ENCODE data around the gene SYCP2L.
"Not testable (repeated sequence)": the region's sequence is repeated elsewhere in the genome, so short reads cannot be mapped to it uniquely, and the experiment has no call there.

The SYCP2L gene

DNA sequence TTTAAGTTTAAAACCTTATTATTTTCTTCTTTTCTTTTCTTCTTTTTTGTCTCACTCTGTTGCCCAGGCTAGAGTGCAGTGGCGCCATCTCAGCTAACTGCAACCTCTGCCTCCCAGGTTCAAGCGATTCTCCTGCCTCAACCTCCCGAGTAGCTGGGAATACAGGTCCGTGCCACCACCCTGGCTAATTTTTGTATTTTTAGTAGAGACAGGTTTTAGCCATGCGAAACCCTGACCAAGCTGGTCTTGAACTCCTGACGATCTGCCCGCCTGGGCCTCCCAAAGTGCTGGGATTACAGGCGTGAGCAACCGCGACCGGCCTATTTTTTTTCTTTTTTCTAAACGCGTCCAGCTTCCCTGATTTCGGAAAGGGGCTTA, 4.6 kb upstream of the SYCP2L start:
- DNase-seq, result not testable (repeated sequence)

DNA sequence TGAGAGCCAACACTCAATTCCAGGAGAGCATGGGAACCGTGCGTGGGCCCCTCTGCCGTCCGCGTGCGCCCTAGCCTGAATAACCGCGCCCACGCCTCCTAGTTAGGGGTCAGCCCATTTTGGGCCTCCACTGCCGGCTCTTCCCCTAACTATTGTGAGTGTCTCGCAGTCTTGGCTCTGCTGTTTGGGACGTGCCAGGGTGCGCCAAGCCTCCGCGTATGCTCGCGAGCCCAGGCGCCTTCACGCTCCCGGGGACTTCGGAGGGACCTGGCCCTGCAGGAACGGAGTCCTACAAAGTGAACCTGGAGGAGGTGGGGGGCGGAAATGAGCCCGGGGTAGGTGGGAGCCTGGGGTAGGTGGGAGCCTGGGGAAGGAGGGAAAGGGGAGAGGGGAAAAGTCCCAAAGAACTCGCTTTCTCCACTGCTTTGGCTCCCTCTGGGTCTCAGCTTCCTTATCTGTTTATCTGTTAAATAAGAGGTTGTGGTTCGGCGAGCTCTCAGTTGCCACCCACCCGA, 4.1 kb upstream of the SYCP2L start:
- no peak for DNase-seq

DNA sequence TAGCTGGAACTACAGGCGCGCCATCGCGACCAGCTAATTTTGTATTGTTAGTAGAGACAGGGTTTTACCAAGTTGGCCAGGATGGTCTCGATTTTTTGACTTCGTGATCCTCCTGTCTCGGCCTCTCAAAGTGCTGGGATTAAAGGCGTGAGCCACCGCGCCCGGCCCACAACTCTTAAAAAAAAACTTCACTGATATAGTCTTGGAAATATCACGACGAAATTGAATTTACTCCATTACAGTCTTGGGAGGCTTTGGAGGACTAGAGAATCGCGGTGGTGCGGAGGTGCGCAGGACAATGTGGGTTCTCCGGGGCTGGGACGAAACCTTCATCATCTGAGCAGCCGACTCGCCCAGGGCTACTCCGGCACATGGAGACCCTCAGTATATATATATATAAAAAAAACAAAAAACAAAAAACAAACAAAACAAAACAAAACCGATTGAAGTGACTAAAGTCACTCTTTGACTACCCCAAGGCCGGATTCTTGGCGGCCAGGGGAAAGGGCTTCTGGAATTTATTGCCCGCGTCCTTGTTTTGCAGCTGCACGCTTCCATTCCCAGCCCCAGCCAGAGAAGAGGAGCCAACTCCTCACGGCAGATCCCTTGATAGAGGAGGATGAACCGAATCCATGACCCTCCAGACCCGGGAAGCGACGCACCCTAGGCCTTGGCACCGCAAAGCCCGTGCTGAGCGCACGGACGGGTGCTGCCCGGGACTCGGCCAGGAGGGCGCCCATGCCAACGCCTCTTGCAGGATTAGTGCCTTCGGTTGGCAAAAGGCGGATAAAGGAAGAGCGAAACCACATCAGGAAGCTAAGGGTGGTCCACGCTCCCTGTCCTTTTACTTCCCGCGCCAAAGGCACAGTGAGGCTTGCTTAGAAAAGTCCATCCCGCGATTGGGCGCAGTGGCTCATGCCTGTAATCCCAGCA, 3.3 kb upstream of the SYCP2L start:
- no peak for DNase-seq

DNA sequence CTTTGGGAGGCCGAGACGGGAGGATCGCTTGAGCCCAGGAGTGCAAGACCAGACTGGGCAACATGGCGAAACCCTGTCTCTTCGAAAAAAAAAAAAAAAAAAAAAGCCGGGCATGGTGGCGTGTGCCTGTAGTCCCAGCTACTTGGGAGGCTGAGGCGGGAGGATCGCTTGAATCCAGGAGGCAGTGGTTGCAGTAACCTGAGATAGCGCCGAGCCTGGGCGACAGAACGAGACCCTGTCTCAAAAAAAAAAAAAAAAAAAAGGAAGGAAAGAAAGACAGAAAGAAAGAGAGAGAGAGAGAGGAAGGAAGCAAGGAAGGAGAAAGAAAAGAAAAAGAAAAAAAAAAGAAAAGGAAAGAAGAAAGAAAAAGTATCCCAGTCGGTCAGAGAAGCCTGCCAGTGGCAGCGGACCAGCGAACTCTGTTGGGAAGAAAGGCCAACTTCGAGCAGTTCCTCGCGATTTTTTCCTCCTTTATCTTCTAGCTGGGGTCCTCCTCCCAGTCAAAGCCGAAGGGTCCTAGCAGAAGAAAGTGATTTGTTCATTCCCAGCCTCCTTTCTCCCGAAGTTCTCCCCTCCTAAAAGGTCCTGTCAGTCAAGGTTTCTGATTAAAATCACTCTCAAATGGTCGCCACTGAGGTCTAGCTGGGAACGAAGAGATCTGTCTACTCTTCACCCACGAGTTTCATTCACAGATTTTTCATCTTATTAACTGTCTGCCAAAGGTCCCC, 2.4 kb upstream of the SYCP2L start:
- DNase-seq, result no peak

DNA sequence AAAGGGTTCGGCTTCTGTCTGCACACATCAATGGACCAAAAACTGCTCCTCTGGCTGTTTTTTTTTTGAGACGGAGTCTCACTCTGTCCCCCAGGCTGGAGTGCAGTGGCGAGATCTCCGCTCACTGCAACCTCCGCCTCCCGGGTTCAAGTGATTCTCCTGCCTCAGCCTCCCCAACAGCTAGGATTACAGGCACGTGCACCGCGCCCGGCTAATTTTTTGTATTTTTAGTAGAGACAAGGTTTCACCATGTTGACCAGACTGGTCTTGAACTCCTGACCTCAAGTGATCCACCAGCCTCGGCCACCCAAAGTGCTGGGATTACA, 524 bp upstream of the SYCP2L start:
- DNase-seq, result not testable (repeated sequence)

DNA sequence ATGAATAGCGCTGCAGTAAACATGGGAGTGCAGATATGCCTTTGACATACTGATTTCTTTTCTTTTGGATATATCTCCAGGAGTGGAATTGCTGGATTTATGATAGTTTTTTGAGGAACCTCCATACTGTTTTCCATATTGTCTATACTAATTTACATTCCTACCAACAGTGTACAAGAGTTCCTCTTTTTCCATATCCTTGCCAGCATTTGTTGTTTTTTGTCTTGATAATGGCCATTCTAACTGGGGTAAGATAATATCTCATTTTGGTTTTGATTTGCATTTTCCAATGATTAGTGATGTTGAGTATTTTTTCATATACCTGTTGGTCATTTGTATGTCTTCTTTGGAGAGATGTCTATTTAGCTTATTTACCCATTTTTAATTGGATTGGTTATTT, 3.3 kb downstream of the SYCP2L start:
- DNase-seq, result no peak

DNA sequence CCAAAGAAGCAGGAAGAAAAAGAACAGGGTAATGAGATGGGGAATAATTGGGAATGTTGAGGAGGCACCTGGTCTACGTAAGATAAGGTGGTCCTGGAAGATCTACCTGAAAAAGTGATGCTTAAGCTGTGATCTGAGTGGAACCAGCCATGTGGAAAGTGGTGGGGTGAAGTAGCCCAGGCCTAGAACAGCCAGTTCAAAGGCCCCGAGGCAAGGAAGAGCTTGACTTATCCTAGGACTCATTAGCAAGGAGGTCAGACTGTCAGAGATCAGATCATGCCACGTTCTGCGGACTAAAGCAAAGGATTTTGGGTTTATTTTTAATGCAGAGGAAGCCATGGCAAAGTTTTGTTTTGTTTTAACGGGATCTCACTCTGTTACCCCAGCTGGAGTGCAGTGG, 5.1 kb downstream of the SYCP2L start:
- DNase-seq, result no peak

DNA sequence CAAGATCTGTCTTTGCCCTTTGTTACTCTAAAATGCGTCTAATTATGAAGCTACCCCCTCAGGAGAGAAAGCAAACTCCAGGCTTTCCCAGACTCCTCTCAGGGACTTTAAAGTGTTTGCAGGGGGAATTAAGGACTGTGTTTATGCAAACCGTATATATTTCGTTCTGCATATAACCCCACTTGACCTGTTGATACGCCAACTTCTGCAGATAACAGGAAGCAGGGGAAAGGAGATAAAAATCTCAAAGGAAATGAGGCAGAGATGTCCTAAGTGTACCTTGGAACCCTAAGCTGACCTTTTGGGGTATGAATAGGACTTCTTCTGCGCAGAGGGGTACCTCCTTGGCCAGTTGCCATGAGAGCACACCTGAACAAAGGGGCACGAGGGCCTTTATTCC, 8.1 kb downstream of the SYCP2L start:
- no peak for DNase-seq

DNA sequence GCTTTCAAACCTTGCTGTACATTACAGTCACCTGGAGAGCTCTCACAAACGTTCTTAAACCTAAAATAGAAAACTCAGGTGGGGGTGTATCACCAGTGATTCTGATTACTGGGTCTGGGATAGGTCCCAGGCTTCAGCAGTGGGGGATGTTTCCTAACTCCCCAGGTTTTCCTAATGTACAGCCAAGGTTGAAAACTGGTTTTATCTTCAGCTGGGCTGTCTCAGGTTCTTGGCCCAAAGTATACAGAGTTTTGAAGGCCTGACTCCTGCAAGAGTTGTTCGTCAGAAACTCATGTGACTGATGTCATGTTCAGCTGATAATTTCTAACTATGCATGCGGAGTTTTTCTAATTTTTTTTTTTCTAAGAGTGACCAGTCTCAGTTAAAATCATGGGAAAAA, 9.8 kb downstream of the SYCP2L start:
- no peak for DNase-seq

DNA sequence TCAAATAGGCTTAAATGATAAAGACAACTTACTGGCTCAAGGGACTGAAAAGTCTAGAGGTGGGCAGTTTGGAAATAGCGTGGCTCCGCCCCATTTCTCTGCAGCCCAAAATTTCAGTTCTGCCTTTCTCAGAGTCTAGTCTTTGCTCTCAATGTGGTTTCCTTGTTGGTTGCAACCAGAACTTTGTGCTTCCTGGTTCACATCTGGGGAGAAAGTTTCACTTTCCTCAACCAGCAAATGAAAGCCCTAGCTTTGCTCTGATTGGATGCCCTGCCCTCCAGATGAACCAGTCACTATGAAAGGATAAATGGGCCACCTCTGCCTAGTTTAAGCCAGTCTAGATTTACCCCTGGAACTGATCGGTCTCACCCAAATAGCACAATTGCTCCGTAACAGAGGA, 14.9 kb downstream of the SYCP2L start:
- no peak for DNase-seq

DNA sequence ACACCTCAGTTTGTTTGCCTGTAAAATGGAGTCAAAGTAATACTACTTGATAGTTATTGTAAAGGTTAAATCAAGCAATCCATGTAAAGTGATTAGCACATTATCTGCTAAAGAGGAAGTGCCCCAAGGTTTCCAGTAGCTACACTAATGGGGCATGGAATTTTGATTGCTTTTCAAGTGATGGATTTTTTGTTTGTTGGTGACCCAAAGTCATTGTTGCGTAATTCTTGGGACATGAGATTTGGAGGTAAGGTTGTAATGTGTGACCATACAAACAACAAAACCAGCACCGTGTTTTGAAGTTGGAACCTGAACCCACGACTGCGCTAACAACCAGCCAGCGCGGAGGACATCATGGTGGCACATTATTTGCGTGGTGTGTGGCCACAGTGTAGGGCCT, 17.2 kb downstream of the SYCP2L start:
- DNase-seq, result no peak

DNA sequence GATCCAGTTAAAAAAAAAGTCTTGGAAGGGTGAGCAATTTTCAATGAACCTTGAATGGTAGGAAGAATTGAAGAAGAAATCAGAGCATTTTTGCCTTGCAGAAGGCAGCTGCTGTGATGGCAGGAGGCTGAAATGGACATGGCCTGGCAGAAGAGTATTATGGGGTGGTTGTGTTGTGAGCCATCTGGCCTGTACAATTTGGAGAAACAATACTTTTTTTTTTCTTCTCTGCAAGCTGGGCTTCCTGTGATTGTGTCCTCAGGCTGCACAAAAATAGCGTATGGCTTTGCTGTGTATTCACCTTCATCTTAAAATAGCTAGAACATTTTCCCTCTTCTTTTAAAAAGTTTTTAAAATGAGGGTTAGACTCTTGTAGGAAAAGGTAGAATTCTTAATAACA, 21.4 kb downstream of the SYCP2L start:
- no peak for DNase-seq

DNA sequence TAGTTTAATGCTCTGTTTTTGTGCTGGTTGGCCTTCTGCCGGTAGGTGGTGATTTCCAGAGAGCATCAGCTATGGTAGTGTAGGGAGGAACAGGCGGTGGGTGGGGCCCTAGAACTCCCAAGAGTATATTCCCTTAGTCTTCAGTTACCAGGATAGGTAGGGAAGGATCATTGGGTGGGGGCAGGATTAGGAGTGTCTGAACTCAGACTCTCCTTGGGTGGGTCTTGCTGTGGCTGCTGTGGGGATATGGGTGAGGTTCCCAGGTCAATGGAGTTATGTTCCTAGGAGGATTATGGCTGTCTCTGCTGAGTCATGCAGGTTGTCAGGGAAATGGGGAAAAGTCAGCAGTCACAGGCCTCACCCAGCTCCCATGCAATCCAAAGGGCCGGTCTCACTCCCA, 32.7 kb downstream of the SYCP2L start:
- not testable (repeated sequence) for DNase-seq

DNA sequence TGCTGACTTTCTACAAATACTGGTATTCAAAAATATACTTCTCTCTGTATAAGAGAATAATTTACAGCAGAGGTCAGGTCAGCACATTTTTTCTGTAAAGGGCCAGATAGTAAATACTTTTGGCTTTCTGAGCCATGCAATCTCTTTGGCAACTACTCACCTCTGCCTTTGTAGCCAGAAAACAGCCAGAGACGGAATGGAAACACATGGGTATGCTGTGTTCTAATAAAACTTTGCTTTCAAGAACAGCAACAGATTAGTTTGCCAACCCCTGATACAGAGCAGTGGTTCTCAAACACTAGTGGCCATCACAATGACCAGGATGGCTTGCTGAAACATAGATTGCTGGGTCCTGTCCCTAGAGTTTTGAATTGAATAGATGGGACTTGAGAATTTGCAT, 46.3 kb downstream of the SYCP2L start:
- no peak for DNase-seq

DNA sequence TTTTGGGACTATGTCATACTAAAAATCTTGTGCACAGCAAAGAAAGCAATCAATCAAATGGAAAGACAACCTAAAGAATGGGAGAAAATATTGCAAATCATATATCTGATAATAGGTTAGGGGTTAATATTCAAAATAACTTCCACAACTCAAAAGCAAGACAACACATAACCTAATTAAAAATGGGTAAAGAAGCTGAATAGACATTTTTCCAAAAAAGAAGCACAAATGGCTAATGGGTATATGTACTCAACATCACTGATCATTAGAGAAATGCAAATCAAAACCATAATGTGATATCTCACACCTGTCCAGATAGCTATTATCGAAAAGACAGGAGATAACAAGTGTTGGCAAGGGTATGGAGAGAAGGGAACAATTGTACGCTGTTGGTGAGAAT, 53.0 kb downstream of the SYCP2L start:
- no peak for DNase-seq

DNA sequence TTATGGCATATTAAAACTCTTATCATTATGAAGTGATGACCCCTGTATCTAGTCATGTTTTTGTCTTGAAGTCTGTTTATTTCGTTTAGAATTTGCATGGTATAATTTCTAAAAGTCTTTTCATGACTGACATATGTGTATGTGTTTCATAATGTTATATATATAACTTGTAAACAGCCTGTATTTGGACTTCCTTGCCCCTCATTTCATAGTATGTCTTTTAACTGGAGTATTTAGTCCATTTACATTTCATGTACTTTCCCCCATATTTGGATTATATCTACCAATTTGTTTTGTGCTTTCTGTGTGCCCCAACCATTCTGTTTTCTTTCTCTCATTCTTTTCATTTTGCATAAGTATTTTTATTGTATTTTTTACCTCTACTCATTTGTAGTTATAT, 59.0 kb downstream of the SYCP2L start:
- DNase-seq, result no peak

DNA sequence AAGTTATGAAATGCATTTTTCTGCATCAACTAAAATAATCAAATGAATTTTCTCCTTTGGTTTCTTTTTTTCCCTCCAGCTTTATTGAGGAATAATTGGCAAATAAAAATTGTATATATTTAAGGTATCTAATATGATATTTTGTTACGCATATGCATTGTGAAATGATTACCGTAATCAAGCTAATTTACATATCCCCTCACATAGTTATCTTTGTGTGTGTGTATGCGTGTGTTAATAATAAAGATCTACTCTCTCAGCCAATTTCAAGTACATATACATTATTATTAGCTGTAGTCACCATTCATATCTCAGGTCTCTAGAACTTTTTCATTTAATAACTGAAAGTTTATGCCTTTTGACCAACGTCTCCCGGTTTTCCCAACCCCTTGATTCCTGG, 61.1 kb downstream of the SYCP2L start:
- no peak for DNase-seq

DNA sequence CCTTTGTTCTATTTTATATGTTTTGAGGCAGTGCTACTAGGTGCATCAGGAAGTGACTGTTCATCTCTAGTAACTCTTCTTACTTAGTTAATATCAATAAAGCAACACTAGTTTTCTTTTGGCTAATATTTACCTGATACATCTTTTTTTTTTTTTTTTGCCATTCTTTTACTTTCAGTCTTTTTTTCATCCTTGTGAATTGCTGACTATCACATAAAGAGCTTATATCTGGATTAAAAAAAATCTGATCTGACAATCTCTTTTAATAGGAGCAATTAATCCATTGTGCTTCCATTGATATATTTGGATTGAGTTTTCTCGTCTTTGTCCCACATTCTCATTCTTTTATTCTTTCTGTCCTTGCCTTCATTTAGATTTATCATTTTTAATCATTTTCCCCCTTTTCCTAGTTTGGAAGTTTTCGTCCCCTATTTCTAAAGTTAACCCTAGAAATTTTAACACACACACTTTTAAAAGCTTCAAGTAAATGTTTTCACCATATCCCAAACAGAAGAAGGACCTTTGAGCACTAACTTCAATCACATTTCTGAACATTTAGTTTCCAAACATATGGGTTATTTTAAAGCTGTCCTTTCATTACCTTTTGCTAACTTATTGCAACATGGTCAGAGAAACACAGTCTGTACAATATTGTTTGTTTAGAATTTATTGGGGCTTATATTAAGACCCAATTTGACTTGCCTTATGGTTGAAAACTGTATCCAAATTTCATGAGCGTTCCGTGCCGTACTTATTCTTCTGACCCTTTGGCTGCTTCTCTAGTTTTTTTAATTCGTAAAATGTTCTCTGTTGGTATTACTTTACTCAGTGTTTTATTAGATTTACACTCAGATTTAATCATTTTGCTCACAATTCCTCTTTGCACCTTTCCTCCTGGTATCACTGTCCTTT, 63.0 kb downstream of the SYCP2L start:
- no peak for DNase-seq

DNA sequence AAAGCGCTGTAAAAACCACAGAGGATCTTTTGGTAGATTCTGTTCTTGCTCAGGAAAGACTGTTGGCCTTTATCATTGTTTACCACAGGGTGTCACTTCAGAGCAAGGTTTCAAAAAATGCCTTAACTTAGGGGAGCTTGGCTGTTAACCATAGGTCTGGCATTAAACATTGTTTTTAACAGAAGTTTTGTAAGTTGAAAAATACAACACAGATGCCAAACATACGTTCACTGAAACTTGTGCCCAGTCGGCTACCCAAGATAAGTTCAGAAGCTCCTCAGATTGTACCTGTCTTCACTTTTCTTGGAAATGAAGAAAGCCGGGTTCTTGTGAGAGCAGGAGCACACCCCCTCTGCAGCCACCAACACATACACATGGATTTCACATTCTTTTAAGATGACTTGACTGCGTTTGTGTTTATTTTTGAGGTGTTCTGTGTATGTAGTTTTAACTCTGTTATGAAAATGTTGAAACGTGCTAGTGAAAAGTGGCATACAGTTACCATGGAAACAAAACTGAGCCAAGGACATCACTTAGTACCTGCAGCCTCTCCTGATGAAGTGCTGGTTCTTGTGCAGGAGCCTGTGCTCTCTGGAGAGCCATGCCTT, 64.9 kb downstream of the SYCP2L start:
- DNase-seq, result peak; percentile 65

DNA sequence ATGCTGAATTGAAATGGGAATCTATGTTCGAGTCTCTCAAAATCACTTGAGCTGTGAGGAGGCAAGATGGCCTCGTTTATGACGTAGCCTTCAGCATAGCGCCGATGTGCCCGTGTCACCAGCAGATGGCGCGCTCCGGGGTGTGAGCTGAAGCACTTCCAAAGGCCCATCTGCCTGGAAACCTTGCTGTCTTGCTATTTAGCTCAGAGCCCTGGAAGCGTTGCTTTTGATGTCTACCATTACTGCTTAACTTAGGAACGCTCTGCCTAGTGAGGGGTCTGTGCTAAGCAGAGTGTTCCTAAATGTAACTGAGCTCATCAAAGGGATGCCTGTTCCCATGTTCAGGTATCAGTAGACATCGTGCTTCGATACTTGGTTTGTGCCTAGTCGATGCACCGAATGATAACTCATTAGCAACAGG, 67.7 kb downstream of the SYCP2L start:
- DNase-seq, result peak; percentile 76

DNA sequence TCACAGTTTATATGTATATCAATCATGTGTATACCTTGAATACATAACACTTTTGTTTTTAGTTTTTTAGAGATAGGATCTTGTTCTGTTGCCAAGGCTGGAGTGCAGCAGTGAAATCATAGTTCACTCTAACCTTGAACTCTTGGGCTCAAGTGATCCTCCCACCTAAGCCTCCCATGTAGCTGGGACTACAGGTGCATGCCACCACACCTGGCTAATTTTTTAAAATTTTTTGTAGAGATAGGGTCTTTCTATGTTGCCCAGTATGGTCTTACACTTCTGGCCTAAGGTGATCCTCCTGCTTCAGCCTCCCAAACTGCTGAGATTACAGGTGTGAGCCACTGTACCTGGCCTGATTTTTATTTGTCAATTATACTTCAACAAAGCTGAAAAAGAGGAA, 69.9 kb downstream of the SYCP2L start:
- no peak for DNase-seq

DNA sequence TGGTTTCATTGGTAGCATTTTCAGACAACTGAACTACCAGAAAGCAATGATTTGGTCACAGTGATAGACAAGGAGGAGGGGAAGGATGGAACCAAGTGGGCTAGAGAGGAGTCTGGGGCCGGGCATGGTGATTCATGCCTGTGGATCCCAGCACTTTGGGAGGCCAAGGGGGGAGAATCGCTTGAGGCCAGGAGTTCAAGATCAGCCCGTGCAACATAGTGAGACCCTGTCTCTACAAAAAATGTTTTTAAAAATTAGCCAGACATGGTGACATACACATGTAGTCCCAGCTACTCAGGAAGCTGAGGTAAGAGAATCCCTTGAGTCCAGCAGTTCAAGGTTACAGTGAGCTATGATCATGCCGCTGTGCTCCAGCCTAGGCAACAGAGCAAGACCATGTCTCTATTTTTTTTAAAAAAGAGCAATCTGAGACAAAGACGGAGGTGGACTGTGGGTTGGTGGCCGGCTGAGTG, 70.6 kb downstream of the SYCP2L start:
- no peak for DNase-seq

DNA sequence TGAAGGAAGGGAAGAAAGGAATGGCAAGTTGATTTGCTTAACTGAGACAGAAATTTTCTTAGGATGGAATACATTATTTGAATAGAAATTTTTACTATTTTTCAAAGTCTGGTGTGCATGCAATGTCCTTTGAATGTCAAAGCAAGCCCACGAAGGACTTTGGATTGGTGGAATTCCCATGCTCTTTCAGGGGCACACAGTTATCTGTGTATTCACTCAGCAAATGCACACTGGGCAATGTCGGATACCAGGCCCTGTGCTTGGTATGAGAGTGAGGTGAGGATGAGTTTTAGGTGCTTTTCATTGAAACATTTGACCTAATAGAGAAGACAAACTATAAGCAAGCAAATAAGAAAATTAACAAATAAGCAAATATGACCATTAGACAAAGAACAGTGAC, 73.3 kb downstream of the SYCP2L start:
- no peak for DNase-seq

Data from fibroblast of skin of right biceps (primary cell).